GM21390 (cell line): ENCODE data around the gene DEXI.
"Not testable (repeated sequence)": the region's sequence is repeated elsewhere in the genome, so short reads cannot be mapped to it uniquely, and the experiment has no call there.

Experiments used
- ATAC-seq: cut with Tn5 transposase; IDR thresholded peaks from one replicate; pipeline ENCODE4 v1.9.1; 2021; ENCODE audit not compliant: unreplicated experiment

Gene DEXI

DNA sequence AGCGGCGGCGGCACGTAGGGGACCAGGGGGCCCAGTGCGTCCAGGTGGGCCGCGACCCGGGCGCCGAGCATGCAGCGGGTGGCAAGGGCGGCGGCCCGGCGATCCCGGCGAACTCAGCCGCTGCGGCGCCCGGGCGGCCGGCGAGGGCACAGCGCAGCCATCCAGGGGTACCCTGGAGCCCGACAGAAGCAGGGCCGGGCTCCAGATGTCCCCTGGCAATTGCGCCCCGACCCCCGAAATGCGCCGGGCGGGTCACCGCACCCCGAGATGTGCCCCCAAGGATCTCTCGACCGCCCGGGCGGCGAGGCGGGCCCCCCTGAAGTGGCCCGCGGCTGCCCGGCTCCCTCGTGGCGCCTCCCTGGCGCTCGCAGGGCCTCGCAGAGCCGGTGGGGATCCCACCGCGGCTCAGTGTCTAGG is 325 bp downstream of the DEXI start:
- not testable (repeated sequence) for ATAC-seq

- ATAC-seq: no peak
These were observed 938 bp downstream of the DEXI start for GRCh38 chr16:10941127-10941933.

DNA sequence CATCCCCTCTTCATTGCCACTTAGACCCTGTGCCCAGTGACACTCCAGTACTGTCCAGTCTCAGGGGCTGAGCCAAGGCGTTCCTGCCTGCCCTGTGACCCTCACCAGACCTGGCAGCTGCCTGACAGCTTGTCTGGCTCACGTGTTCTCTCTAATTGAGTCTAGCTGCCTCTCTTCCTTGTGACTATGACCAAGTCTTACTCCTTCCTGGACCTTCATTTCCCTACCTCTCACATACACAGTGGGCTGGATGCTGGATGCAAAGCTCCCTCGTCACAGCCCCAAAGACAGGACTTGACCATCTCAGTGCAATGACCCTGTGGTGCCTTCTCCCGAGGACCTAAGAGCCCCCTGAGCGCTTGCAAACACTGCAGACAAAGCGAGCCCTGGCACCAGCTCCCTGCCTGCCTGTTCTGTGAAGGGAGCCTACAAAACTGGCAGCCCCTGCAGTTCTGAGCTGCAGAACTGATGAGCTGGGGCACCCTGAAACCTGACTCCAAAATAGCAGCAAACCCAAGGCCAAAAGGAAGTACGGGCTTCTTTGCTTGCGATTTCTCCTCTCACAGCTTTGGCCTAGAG is 1.7 kb downstream of the DEXI start:
- no peak for ATAC-seq

DNA sequence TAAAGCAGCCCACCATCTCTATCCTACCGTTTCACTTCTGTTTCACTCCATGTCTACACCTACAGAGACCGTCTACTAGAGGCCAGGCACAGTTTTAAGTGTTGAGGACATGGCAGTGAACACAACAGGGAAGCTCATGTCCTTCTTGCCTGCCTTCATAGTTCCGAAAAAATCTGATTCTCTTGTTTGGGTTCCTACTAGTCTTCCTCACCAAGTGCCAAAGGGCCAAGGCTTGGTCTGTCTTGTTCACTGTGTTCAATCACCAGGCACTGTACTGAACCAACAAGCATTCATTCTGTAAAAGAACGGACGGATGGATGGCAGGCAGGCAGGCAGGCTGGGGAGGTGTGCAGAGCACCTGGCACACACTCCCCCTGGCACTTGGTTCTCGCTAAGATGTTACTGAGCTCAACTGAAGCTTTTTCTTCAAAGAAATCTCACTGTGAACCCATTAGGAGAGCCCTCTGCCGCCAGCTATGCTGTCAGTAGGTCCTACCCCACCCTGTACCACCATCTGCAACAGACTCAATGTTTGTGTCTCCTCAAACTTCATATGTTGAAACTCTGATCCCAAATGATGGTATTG is 2.5 kb downstream of the DEXI start:
- no peak for ATAC-seq

GRCh38 chr16:10938796-10939648 is 3.2 kb downstream of the DEXI start:
- no peak for ATAC-seq

DNA sequence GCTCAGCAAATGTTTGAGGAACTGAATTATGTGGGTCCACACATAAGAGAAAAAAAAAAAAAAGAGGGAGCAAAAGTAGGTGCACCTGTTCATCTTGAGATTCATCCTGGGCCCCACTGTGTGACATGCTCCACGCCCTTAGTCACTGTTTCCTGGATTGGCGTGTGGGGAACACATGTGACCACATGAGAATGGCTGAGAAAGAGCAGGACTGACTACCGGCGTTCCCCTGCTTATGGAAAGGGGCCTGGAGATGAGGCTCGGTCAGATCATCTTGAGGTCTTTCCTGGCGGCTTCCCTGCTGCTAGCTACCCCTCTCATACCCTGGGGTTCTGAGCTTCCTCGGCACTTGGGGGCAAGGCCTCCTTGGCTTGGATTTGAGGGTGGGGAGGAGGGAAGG is 3.9 kb downstream of the DEXI start:
- ATAC-seq: no peak

DNA sequence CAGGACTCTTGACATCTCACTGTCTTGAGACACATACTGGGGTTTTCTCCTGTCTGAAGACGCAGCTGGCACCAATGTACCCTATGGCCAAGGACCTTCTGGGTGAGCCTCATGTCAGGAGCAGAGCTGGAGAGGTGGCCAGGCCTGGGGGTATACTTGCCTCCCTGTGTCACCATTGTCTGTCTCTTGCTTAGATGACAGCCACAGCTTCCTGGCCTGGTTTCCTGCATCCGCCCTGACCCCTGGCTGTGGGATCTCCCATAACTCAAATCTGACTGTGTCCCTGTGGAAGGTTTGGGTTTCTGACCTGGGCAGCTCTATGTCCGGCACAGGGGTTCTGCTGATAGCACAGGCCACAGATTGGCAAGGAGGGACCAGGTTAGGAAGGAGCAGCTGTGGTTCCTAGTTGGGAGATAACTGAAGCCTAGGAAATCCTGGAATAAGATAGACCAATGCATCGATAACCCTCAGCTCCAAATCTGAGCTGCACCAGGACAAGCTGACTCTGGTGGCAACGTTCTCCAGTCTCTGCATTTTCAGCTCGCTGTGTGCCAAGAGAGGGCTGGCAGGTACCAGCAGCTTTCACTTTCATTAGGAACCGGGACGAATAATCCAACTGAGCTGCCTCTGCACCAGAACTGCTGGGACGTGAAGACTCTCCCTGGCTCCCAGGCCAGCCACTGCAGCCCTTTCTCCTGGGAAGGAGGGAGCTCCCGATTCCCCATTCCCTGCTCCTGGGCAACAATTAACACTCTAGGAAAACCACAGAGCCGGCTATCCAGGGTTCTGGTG is 5.0 kb downstream of the DEXI start:
- ATAC-seq: no peak

DNA sequence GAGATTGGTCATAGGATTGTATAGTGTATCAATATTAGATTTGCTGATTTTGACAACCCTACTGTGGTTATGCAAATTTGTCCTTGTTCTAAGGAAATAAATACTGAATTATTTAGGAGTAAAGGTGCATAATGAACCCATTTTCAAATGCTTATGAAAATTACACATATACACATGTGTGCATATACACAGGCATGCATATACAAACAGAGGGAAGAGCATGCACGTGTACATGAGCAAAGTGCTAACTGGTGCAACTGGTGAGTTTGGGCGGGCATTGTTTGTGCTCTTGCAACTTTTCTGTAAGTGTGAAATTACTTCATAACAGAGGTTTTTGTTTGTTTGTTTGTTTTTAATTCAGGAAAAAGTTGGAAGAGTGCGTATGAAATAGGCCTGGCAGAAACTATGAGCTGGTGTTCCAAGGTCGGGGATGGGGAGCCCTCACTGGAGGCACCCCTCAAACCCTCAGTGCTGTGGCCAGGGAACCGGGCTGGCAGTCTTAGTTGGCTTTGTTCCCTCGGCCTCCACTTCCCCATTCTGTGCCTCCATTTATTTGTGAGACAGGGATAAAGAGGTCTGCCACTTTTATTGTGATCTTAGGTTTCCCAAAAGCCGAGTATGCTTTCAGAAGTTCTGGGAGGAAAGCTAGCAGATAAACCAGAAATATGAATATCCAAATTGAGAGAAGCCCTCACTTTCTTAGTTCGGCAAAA is 5.8 kb downstream of the DEXI start:
- ATAC-seq: no peak

DNA sequence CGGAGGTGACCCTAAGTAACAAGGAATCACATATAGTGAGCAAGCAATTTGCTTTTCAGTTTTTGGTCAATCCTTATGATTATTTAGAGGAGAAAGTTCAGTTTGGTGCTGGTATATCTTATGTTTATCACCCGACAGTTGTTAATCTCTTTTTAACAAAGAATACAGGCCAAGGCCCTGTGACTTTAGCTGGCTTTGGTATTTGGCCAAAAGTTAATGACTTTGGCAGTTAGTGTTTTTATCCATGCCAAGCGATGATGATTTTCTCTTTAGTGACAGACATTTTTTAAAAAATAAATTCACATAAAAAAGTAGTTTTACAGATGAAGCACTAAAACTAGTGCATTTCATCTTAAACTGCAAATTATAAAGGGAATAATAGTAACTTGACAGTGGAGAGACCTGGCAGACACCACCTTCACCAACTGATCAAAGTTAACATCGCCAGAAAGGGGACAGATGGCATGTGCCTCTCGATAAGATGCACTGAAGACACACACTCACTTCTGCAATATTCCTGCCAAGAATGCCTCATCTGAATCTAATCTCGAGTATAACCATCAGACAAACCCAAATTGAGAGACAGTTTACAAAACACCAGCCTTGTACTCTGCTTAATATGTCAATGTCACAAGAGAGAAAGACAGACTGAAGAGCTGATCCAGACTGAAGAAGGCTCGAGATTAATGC is 6.9 kb downstream of the DEXI start:
- ATAC-seq: no peak

- no peak for ATAC-seq
These were observed 7.8 kb downstream of the DEXI start for GRCh38 chr16:10934325-10935107.

- ATAC-seq: no peak
These were observed 8.4 kb downstream of the DEXI start for GRCh38 chr16:10933865-10934264.

DNA sequence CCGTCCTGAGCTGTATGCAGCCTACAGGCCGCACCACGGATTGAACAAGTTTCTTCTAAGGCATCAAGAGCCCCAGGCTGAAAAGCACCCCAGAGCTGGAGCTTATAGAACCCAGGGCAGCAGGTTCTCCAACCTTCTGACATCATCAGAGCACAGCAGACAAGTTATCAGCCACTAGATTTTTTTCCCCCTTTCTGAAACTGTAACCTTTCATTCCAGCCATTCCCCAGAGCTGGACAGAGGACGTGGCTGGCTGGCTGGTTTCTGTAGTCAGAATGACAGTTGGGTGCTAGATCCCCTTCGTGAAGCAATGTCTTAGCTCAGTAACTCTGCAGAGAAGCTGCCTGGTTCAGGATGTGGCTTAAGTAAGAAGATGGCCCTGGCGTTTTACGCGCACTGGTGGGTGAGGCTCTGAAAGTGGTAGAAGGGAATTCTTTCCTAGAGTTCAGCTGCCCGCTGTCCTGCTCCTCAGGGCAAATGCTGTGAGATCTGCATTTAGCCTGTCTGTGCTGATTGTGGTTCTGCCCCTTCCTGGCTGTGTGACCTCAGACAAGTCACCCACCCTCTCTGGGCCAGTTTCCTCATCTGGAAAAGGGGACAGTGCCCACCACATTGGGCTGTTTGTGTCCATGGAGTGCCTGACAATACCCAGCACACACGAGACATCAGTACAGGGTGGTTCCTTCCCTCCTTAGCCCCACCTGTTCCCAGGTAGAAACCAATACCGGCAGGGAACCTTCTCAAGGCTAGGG is 9.1 kb downstream of the DEXI start:
- ATAC-seq: no peak

- ATAC-seq: no peak
These were observed 10.2 kb downstream of the DEXI start for GRCh38 chr16:10931977-10932632.

DNA sequence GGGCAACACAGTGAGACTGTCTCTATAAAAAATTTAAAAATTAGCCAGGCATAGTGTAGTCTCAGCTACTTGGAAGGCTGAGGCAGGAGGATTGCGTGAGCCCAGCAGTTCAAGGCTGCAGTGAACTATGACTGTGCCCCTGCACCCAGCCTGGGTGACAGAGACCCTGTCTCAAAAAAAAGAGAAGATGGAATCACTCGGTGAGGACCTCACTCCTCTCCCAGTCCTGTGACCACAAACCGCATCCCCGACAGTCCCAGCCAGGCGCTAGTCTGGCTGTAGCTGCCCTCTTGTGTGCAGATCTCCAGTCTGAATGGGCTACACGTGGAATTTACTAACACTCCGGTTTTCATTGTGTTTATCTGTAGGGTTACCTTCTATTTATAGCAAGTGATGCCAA is 11.1 kb downstream of the DEXI start:
- ATAC-seq: no peak

DNA sequence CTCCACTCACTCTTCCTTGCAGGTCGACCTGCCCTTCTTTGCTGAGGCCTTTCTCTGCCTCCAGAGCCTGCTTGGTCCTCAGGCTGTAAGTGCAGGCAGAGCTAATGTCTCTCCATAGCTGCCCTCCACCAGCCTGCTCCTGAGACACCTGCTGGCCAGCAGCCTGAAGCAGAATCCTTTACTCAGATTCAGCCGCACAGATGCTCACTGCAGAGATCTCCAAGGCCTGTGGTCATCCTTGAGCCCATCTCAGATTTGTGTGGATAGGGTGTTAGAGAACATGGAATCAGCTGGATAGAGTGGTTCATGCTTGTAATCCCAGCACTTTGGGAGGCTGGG is 11.5 kb downstream of the DEXI start:
- ATAC-seq: no peak

GRCh38 chr16:10929853-10930754 is 12.2 kb downstream of the DEXI start:
- ATAC-seq: no peak

DNA sequence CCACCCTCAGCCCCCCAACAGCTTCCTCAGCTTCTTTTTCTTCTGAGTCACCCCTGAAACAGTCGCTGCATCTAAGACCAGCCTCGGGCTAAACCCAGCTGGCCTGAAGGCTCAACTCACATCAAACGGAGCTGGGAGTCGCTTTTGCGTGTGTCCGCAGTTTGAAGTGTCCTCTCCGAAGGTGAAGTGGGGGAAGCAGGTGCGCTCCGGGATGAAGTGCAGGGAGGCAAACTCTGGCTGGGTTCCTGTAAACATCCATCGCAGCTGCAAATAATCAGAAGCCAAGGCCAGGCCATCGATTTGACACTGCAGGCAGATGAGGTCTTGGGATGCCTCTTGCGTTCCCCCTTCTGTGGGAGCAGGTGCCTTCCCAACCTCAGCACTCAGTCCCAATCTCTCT is 13.2 kb downstream of the DEXI start:
- not testable (repeated sequence) for ATAC-seq
